GM10248 (cell line): ENCODE results near the gene GOLGA2.

ENCODE experiments used
- CTCF ChIA-PET: fragments of 300-600 bp; sonication (Branson Sonifier 250); formaldehyde crosslinking; extraction: SDS; loops from one replicate; lab custom pipeline; 2021; ENCODE audit warnings: antibody characterized with exemption; lab: Yijun Ruan, JAX
- POLR2A ChIA-PET: fragments of 350-650 bp; sonication (Branson Sonifier 250); formaldehyde crosslinking; extraction: SDS; loops from one replicate; lab custom pipeline; 2020; ENCODE audit warnings: antibody characterized with exemption; lab: Yijun Ruan, JAX
- DNase-seq: peaks from one replicate; pipeline ENCODE4 v3.0.0; 2012; ENCODE audit errors: extremely low spot score
- TF ChIP-seq, protein P1 (sequence below): IDR thresholded peaks from 2 replicates; pipeline ENCODE4 v1.5.1; 2012; ENCODE audit warnings: mild to moderate bottlenecking, low read depth; ENCODE audit errors: extremely low read depth, missing control alignments, control extremely low read depth

The GOLGA2 gene

DNA sequence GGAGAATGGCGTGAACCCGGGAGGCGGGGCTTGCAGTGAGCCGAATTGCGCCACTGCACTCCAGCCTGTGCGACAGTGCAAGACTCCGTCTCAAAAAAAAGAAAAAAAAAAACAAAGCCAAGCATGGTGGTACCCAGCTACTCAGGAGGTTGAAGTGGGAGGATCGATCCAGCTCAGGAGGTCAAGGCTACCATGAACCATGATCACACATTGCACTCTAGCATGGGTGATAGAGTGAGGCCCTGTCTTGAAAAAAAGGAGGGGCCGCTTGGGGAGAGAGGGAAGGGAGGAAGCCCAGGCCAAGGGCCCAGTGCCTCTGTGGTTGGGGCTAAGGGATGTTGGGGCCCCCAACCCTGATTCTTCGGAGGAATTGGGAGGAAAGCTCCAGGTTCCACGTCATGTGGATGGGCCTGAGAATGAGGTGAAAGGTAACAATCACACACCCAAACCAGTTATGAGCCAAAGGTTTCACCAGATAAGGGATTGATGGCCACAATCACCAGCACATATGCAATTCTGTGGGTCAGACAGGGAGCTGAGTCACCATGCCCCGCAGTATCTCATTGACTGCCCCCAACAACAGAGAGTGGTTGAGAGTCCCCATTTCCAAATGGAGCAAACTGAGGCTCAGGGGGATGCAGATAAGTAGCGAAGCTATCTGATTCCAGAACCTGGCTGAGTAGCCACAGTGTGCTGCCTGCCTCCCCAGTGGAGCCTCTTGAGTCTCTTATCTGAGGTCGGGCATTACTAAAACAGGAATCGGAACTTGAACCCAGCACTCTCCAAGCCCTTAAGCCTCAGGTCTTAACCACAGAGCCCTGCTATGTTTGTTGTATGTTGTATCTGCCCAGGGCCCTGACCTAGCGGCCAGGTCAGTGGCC, 20.8 kb upstream of the GOLGA2 start:
- TF ChIP-seq, protein P1, sequence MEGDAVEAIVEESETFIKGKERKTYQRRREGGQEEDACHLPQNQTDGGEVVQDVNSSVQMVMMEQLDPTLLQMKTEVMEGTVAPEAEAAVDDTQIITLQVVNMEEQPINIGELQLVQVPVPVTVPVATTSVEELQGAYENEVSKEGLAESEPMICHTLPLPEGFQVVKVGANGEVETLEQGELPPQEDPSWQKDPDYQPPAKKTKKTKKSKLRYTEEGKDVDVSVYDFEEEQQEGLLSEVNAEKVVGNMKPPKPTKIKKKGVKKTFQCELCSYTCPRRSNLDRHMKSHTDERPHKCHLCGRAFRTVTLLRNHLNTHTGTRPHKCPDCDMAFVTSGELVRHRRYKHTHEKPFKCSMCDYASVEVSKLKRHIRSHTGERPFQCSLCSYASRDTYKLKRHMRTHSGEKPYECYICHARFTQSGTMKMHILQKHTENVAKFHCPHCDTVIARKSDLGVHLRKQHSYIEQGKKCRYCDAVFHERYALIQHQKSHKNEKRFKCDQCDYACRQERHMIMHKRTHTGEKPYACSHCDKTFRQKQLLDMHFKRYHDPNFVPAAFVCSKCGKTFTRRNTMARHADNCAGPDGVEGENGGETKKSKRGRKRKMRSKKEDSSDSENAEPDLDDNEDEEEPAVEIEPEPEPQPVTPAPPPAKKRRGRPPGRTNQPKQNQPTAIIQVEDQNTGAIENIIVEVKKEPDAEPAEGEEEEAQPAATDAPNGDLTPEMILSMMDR: no peak
- CTCF ChIA-PET: interaction anchor here (0.7 to 4.5 kb wide), 11 partner anchors 9 to 121 kb away, joined by 3 to 31 read pairs (median 8); partner anchors contain the start of gene SLC27A4

DNA sequence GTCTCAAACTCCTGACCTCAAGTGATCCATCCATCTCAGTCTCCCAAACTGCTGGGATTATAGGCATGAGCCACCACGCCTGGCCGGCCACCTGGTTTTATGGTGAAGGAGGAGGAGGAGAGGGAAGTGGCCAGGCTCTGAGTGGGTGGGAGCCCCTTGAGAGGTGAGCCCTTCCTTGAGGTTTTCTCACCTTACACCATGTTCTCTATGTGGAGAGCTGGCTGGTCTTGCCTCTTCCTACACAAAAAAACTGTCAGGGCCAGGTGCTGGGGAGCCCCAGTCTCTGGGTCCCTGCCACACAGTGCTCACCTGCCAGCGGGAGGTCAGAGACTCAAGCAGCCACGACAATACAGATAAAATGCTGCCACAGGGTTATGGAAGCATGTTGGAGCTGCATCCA, 18.3 kb upstream of the GOLGA2 start:
- CTCF ChIA-PET: interaction anchor here (1.3 to 4.5 kb wide), 7 partner anchors 11 to 77 kb away, joined by 4 to 31 read pairs (median 12); partner anchors contain the start of gene URM1
- TF ChIP-seq, protein P1: no peak
- POLR2A ChIA-PET: no interaction called here
- DNase-seq: no peak

More for the DNA sequence above, 20.8 kb upstream of the GOLGA2 start:
- DNase-seq: no peak
- POLR2A ChIA-PET: no interaction called here

DNA sequence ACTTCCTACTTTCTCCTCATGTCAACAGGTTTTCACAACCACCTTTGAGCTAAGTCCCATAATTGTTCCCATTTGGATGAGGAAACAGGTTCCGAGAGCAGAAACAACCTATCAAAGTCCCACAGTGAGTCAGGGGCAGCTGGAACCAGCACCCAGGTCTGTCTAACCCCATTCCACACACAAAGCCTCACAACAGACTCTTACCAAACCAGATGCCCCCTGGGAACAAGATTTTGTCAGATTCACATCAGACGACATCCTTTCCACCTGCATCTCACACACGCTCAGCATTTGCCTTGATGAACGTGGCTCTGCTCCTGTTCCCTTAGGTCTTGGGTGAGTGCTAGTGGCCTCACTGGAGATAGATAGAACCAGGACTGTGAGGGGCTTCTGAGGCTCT, 17.3 kb upstream of the GOLGA2 start:
- POLR2A ChIA-PET: no interaction called here
- CTCF ChIA-PET: interaction anchor here (1.3 to 2.6 kb wide), 3 partner anchors 31 to 48 kb away, joined by 4 to 14 read pairs (median 4); no protein-coding TSS in a partner anchor
- TF ChIP-seq, protein P1: no peak
- DNase-seq: no peak

DNA sequence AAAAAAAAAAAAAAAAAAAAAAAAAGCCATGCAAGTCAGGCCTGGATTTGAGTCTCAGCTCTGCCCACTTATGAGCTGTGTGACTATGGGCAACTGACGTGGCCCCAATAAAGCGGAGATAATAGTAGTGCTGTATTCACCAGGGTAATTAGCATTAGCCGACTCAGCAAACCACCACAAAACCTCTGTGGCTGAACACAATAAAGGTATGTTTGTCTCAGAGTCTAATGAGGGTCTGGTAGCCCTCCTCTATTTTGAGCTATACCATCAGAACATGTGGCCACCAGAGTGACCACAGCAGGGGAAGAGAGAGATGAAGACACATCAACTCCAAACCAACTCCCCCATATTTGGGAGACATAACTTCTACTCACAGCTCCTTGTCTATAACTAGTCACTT, 16.2 kb upstream of the GOLGA2 start:
- POLR2A ChIA-PET: interaction anchor here (0.5 to 0.6 kb wide), 2 partner anchors 21 to 1190 kb away, joined by 3 to 4 read pairs; no protein-coding TSS in a partner anchor
- CTCF ChIA-PET: interaction anchor here (1.2 to 2.6 kb wide), 4 partner anchors 37 to 260 kb away, joined by 3 to 14 read pairs (median 6); partner anchors contain the start of gene SPTAN1
- TF ChIP-seq, protein P1: no peak
- DNase-seq: no peak

DNA sequence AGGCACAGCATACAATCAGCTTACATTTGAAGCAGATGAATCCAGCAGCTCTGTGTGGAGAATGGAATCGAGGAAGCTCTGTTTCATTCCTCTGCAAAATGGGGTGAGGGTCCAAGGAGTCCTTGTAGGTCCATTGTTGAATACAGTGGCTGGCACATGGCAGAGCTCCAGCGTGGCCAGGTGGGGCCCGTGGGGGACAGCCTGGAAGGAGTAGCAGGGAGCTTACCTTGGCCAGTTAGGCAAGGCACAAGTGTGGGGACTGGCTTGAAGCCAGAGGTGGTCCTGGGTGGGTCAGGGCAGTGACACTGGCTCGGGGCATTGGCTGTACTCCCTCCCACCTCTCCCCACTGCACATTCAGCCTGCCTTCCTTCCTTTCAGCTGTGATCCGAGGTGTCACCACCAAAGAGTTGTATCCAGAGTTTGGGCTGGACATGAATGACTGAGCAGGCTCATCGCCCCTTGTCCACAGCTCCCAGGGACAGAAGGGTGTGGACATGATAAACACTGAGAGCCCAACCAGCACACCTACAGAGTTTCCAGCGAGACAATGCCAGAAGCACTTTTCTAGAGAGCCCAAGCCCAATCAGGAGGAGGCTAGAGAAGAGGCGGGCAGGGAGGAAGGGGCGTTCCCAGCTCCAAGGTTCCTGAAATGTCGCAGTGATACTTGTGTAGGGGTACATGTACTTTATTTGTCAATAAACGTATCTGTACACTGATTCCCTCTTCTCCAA, 12.6 kb upstream of the GOLGA2 start:
- ChIA-PET POLR2A (no interaction called here), CTCF (interaction anchor here (0.9 to 2.0 kb wide), 3 partner anchors 33 to 132 kb away, joined by 3 to 4 read pairs (median 3); partner anchors contain the start of gene CERCAM)
- DNase-seq: no peak
- TF ChIP-seq, protein P1: no peak

DNA sequence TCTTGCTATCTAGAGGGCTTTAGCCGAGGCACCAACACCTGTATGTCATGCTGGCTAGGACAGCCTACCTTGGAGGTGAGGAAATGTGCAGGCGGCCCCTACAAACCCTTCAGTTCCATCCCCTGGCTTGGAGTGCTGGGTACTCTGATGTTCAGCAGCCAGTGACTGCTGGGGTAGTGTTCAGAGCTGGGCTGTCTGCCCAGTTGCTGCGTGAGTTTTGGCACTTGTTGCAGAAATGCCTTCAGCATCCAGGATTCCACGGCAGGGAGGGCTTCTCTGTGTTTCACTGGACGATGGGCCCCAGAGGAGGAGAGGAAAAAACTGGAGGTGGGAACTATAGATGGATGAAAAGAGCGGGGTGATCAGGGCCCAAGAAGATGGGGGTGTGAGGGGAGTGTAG, 10.6 kb upstream of the GOLGA2 start:
- POLR2A ChIA-PET: no interaction called here
- TF ChIP-seq, protein P1: no peak
- DNase-seq: no peak

More for the DNA sequence above, 10.6 kb upstream of the GOLGA2 start:
- CTCF ChIA-PET: interaction anchor here (0.7 to 1.7 kb wide), 3 partner anchors 8 to 14 kb away, joined by 3 to 8 read pairs (median 4); no protein-coding TSS in a partner anchor
